ENCODE results near the gene ZBTB21. TPM values are rescaled to one million over a fixed set of nuclear protein-coding genes. Genes with fewer than 3 reads are reported as not detected.

ZBTB21 gene
- total RNA-seq, 1 experiment from 2014 or later, result 18.1 TPM

GRCh38 chr21:42049578-42050430, 39.6 kb upstream of the ZBTB21 start:
- Mint-ChIP-seq H3K4me3 (no peak overlapping the region), H3K27me3 (ENCODE audit: low read depth) (peaks cover 4% of the 10 kb centered on the region), H3K9me3 (peaks cover 4 to 9% of the 10 kb centered on the region in 2 experiments; a peak in 3 of 5 replicates), H3K27ac (no peak overlapping the region), H3K36me3 (ENCODE audit: insufficient read depth in 1 of 3, low read depth in 3 of 3) (peaks cover 2 to 4% (median 3%) of the 10 kb centered on the region in 3 experiments; a peak in 2 of 7 replicates), H3K4me1 (no peaks in the 10 kb centered on the region)
- no peaks in the 10 kb centered on the region for H3K79me2 ChIP-seq (ENCODE audit: insufficient read depth, low read length)
- no peak overlapping the region for H4K5ac ChIP-seq (ENCODE audit: insufficient read length, low read depth, low read length)
- no peak overlapping the region for H4K8ac ChIP-seq (replicated peaks; ENCODE audit: insufficient read length, low read depth, low read length)
- no peak overlapping the region for H2BK120ac ChIP-seq (ENCODE audit: low read depth, low read length, poor library complexity, severe bottlenecking)
- no peak overlapping the region for H3K4ac ChIP-seq (ENCODE audit: low read depth, low read length)
- WGBS (ENCODE audit: extremely low coverage, insufficient read length, low lambda C conversion rate), result no CpG with 5 or more reads among the region's 16 CpGs
- no peak overlapping the region for H3K9ac ChIP-seq (ENCODE audit: extremely low read depth, insufficient read length, low read length)
- no peak overlapping the region for H2AFZ ChIP-seq (ENCODE audit: low read length)
- H2AK5ac ChIP-seq (ENCODE audit: insufficient read length, low read length), result no peak overlapping the region
- H3K79me1 ChIP-seq (ENCODE audit: insufficient read depth, low read depth, low read length, poor library complexity, severe bottlenecking), result no peaks in the 10 kb centered on the region
- no peak for TF ChIP-seq CTCF (conservative IDR thresholded peaks at IDR 0.05)
- no peak overlapping the region; the same call in 1 of the 2 replicates for H3K14ac ChIP-seq (ENCODE audit: insufficient read depth, low read length)
- H3K18ac ChIP-seq (ENCODE audit: insufficient read length, low read depth, low read length), result no peak overlapping the region
- H3K27me3 ChIP-seq (ENCODE audit: insufficient read depth, low read length), result no peaks in the 10 kb centered on the region
- H2BK15ac ChIP-seq (ENCODE audit: low read depth, low read length), result no peak overlapping the region
- H4K91ac ChIP-seq (ENCODE audit: insufficient read length, low read depth, low read length), result no peak overlapping the region
- no peak overlapping the region for H2BK12ac ChIP-seq (ENCODE audit: insufficient read length, low read depth, low read length)
- no peaks in the 10 kb centered on the region for H3K23me2 ChIP-seq (ENCODE audit: insufficient read length, low read depth, low read length, poor library complexity, severe bottlenecking)
- no peak overlapping the region for H3K23ac ChIP-seq (ENCODE audit: insufficient read length, low read depth, low read length)
- no peak overlapping the region for H3K56ac ChIP-seq (ENCODE audit: insufficient read length, low read depth, low read length)
- no peak overlapping the region for H2BK5ac ChIP-seq (ENCODE audit: insufficient read length, low read length)
- H3K9me3 ChIP-seq (ENCODE audit: control insufficient read depth, low read depth, low read length), result no peaks in the 10 kb centered on the region
- no peak for DNase-seq
- H3K27ac ChIP-seq (ENCODE audit: insufficient read length, low read depth, low read length), result no peak overlapping the region
- H3K4me1 ChIP-seq (ENCODE audit: insufficient read depth, low read length), result no peaks in the 10 kb centered on the region
- no peak overlapping the region for H3K4me2 ChIP-seq (ENCODE audit: insufficient read depth, insufficient read length, low read length)
- no peaks in the 10 kb centered on the region for H4K20me1 ChIP-seq (ENCODE audit: control insufficient read depth, insufficient read depth, insufficient read length)
- H3T11ph ChIP-seq (ENCODE audit: low read length), result no peak overlapping the region
- no peak overlapping the region for H2BK20ac ChIP-seq (ENCODE audit: low read depth, low read length, poor library complexity, severe bottlenecking)
